CD4-positive, alpha-beta T cell treated with Interleukin-17A for 1 hour (primary cell): ENCODE results near the gene ARL15.
"Not testable (repeated sequence)": the region's sequence is repeated elsewhere in the genome, so short reads cannot be mapped to it uniquely, and the experiment has no call there.

Experiments
- DNase-seq: peaks from one replicate; pipeline ENCODE4 v3.0.0-alpha.2; 2020

Gene ARL15

GRCh38 chr5:54084696-54085095, 225.7 kb downstream of the ARL15 start:
- DNase-seq = no peak

GRCh38 chr5:54083851-54084250, 226.5 kb downstream of the ARL15 start:
- no peak for DNase-seq

GRCh38 chr5:54083245-54083644, 227.1 kb downstream of the ARL15 start:
- DNase-seq = no peak

- no peak for DNase-seq
These were observed 229.0 kb downstream of the ARL15 start for GRCh38 chr5:54081415-54081814.

GRCh38 chr5:54080831-54081230, 229.5 kb downstream of the ARL15 start:
- no peak for DNase-seq

GRCh38 chr5:54073735-54074134, 236.6 kb downstream of the ARL15 start:
- DNase-seq = no peak

GRCh38 chr5:54073131-54073530, 237.2 kb downstream of the ARL15 start:
- DNase-seq = no peak

GRCh38 chr5:54066433-54066832, 243.9 kb downstream of the ARL15 start:
- DNase-seq = no peak

GRCh38 chr5:54063817-54064216, 246.6 kb downstream of the ARL15 start:
- no peak for DNase-seq

GRCh38 chr5:54062958-54063357, 247.4 kb downstream of the ARL15 start:
- no peak for DNase-seq

- not testable (repeated sequence) for DNase-seq
These were observed 249.5 kb downstream of the ARL15 start for GRCh38 chr5:54060919-54061318.

- DNase-seq = no peak
These were observed 260.4 kb downstream of the ARL15 start for GRCh38 chr5:54049963-54050362.

- DNase-seq = no peak
These were observed 261.2 kb downstream of the ARL15 start for GRCh38 chr5:54049144-54049543.

- no peak for DNase-seq
These were observed 265.1 kb downstream of the ARL15 start for GRCh38 chr5:54045077-54045792.

GRCh38 chr5:54044276-54044675, 266.1 kb downstream of the ARL15 start:
- DNase-seq = not testable (repeated sequence)

- DNase-seq = no peak
These were observed 269.6 kb downstream of the ARL15 start for GRCh38 chr5:54040804-54041203.

GRCh38 chr5:54040018-54040417, 270.4 kb downstream of the ARL15 start:
- no peak for DNase-seq

GRCh38 chr5:54037205-54037604, 273.2 kb downstream of the ARL15 start:
- DNase-seq = no peak

- DNase-seq = no peak
These were observed 279.4 kb downstream of the ARL15 start for GRCh38 chr5:54030981-54031380.

- DNase-seq = no peak
These were observed 285.9 kb downstream of the ARL15 start for GRCh38 chr5:54024466-54024865.

GRCh38 chr5:54022223-54022622, 288.1 kb downstream of the ARL15 start:
- DNase-seq = no peak

- no peak for DNase-seq
These were observed 288.8 kb downstream of the ARL15 start for GRCh38 chr5:54021431-54022164.

- DNase-seq = no peak
These were observed 291.9 kb downstream of the ARL15 start for GRCh38 chr5:54018438-54018837.

- DNase-seq = no peak
These were observed 292.8 kb downstream of the ARL15 start for GRCh38 chr5:54017580-54017979.
